Mesothelial cell of epicardium (in vitro differentiated cells): ENCODE data around the gene HSPA5. TPM values are rescaled to one million over a fixed set of nuclear protein-coding genes. Genes with fewer than 3 reads are reported as not detected.
"Not testable (repeated sequence)": the region's sequence is repeated elsewhere in the genome, so short reads cannot be mapped to it uniquely, and the experiment has no call there.

Experiments used
- DNase-seq, 2 experiments: peaks; one replicate each; pipeline ENCODE4 v3.0.0; 2021; ENCODE audit warnings: low spot score in 2 of 2; ENCODE audit not compliant: unreplicated experiment in 2 of 2
- H3K27ac Mint-ChIP-seq: 2 replicates; pipeline ENCODE4 v1.8.0; 2021; ENCODE audit warnings: mixed read lengths
- H3K27me3 Mint-ChIP-seq: 2 replicates; pipeline ENCODE4 v1.8.0; 2021; ENCODE audit warnings: low read depth, mixed read lengths
- H3K36me3 Mint-ChIP-seq: 2 replicates; pipeline ENCODE4 v1.8.0; 2021; ENCODE audit warnings: mixed read lengths
- H3K4me1 Mint-ChIP-seq: 2 replicates; pipeline ENCODE4 v1.8.0; 2021; ENCODE audit warnings: mixed read lengths
- H3K4me3 Mint-ChIP-seq: 2 replicates; pipeline ENCODE4 v1.8.0; 2021; ENCODE audit warnings: mild to moderate bottlenecking, moderate library complexity, mixed read lengths
- H3K9me3 Mint-ChIP-seq: 2 replicates; pipeline ENCODE4 v1.8.0; 2021; ENCODE audit warnings: mixed read lengths
- total RNA-seq: library from RNA; stranded (reverse); gene quantifications from 3 replicates; pipeline ENCODE4 v1.2.1, GENCODE V29; 2021
- TF ChIP-seq, protein P1 (sequence below): fragments of 200-600 bp; sonication (generic); IDR thresholded peaks from one replicate; pipeline ENCODE4 v1.5.0; 2021; ENCODE audit warnings: antibody characterized with exemption; ENCODE audit not compliant: unreplicated experiment

The HSPA5 gene
- total RNA-seq, 1 donor from 2014 or later, result 249 TPM

DNA sequence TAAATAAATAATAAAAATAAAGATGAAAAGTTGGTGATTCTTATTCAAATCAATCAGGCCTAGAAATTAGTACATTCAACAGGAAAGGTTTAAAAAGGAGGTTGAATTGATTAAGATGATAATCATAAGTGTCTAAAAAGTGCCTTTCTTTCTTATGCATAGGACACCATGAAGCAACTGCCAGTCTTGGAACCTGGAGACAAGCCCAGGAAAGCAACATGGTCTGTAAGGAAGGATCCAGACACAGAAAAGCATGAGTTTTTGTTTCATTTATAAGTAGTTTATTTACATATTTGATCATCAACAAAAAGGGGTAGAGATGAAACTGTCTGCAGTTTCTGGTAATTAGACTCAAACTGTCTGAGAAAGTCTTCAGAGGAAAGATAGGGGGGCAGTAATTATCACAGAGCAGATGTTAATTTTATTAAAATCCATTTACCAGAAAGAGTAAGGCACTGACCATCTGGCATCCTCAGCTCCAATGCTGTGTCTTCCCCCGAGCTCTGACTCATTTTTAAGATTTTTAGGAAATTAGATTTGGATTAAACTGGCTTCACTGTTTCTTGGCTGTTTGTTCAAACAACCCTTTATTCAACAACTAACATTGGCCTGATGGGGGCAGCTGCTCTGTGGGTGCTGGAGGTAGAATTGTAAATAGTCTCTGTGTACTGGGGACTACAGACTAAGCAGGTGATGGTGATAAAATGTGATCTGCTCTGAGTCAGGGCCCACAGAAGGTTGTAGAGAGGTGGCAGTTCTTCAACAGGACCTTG, 38.1 kb downstream of the HSPA5 start:
- no peak overlapping the region for H3K27ac Mint-ChIP-seq
- peaks cover 20% of the 10 kb centered on the region for H3K36me3 Mint-ChIP-seq
- H3K4me1 Mint-ChIP-seq, result peaks cover 13% of the 10 kb centered on the region
- H3K4me3 Mint-ChIP-seq, result no peak overlapping the region
- H3K9me3 Mint-ChIP-seq, result no peaks in the 10 kb centered on the region
- TF ChIP-seq, protein P1, sequence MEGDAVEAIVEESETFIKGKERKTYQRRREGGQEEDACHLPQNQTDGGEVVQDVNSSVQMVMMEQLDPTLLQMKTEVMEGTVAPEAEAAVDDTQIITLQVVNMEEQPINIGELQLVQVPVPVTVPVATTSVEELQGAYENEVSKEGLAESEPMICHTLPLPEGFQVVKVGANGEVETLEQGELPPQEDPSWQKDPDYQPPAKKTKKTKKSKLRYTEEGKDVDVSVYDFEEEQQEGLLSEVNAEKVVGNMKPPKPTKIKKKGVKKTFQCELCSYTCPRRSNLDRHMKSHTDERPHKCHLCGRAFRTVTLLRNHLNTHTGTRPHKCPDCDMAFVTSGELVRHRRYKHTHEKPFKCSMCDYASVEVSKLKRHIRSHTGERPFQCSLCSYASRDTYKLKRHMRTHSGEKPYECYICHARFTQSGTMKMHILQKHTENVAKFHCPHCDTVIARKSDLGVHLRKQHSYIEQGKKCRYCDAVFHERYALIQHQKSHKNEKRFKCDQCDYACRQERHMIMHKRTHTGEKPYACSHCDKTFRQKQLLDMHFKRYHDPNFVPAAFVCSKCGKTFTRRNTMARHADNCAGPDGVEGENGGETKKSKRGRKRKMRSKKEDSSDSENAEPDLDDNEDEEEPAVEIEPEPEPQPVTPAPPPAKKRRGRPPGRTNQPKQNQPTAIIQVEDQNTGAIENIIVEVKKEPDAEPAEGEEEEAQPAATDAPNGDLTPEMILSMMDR, result no peak
- no peak for DNase-seq
- H3K27me3 Mint-ChIP-seq, result peaks cover 2% of the 10 kb centered on the region

DNA sequence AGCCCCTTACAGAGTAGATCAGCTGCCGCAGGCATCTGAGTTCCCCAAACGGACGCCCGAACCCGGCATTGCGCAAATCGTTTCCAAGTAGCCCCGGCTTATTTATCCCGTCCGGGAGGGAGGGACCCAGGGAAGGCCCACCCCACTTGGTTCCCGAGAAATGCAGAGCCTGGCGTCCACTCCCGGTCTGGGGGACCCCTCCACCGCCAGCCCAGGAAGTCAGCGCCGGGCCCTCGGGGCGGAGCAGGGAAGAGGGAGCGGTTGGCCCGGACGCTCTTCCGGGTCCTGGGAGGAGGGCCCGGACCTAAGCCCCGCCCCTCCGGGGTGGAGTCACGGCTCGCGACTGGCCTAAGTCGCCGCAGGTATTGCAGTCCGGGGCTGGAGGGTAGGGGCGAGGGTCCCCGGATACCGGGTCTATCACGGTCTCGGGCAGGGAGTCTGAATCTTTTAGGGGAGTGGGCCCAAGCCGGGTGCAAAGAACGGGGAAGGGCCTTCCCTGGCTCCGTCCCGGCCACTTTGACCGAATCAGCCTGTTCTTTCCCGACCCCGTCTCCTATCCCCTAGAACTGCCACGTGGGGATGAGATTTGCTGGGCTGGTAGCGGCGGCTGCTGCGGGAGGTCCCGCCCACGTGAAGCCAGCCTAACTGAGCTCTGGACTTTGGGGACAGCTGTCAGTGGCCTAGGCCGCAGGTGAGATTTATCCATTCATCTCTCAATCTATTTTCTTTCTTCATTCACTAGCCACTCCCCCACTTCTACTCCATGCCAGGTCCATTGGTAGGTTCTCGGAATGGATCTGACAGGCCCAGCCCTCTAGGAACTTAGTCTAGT, 40.7 kb downstream of the HSPA5 start, which contains the start of gene RABEPK:
Gene RABEPK (plus strand): TSS at position 327 of the 832 bp plus-strand sequence. CDS start 2,472 bp downstream, outside the sequence.
- Mint-ChIP-seq H3K27me3 (peaks cover 7% of the 10 kb centered on the region), H3K4me3 (peak within 1 kb of the TSS; percentile 90), H3K27ac (peak within 1 kb of the TSS; percentile 98), H3K4me1 (peaks cover 15% of the 10 kb centered on the region), H3K36me3 (peaks cover 14% of the 10 kb centered on the region), H3K9me3 (no peaks in the 10 kb centered on the region)
- peak; percentile 88 to 96 for DNase-seq
- TF ChIP-seq, protein P1, result no peak

DNA sequence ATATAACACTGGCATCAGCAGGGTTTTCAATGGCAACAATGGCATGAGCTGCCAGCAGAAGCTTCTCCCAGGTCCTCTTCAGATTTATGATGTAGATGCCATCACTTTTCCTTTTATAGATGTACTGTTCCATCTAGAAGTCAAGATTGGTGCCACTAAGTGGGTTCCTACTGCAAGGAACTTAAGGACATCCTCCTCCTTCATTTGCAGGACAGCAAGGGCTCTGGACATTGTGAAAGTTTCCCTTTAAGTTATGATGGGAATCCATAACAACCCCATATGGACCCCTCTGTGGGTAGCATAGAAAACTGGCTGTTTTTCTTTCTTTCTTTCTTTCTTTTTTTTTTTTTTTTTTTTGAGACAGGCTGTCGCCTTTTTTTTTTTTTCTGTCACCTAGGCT, 45.6 kb downstream of the HSPA5 start:
- not testable (repeated sequence) for H3K36me3 Mint-ChIP-seq, H3K9me3 Mint-ChIP-seq, H3K27ac Mint-ChIP-seq, H3K4me3 Mint-ChIP-seq, DNase-seq, H3K27me3 Mint-ChIP-seq
- peaks cover 11% of the 10 kb centered on the region for H3K4me1 Mint-ChIP-seq

DNA sequence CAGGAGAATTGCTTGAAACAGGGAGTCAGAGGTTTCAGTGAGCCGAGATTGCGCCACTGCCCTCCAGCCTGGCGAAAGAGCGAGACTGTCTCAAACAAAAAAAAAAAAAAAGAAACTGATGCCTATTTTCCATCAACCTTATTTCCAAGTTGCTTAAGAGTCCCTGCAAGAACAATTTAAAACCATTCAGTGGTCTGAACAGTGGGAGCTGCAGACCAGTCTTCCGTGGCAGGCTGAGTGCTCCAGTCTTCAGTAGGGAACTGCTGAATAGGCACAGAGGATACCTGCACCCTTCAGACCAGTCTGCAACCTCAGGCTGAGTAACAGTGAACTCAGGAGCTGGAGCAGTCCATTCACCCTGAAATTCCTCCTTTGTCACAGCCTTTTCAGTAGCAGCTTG, 46.7 kb downstream of the HSPA5 start:
- H3K36me3 Mint-ChIP-seq, H3K4me3 Mint-ChIP-seq, H3K27me3 Mint-ChIP-seq, H3K9me3 Mint-ChIP-seq, H3K27ac Mint-ChIP-seq, DNase-seq: not testable (repeated sequence)
- H3K4me1 Mint-ChIP-seq, result peaks cover 17% of the 10 kb centered on the region

DNA sequence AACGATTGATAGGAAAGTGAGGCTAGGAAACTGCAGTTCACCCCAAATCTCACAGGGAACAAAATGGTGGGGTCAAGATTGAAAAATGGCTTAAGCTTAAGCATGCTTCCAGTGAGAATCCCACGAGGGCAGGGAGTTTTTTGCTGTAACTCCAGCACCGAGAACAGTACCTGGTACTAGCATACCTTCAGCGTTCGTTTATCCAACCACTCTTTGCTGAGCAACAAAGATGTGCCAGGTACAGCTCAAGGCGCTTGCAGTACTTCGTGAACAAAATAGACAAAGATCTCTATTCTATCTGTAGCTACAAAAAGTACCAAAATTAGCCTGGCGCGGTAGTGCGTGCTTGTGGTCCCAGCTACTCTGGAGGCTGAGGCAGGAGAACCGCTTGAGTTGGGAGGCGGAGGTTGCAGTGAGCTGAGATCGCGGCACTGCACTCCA, 50.8 kb downstream of the HSPA5 start:
- Mint-ChIP-seq H3K27ac (peak overlapping the region; percentile 95), H3K9me3 (no peaks in the 10 kb centered on the region), H3K4me1 (peaks cover 22% of the 10 kb centered on the region), H3K27me3 (no peaks in the 10 kb centered on the region), H3K4me3 (peak overlapping the region; percentile 91), H3K36me3 (no peaks in the 10 kb centered on the region)
- DNase-seq, result no peak
- TF ChIP-seq, protein P1, result no peak

DNA sequence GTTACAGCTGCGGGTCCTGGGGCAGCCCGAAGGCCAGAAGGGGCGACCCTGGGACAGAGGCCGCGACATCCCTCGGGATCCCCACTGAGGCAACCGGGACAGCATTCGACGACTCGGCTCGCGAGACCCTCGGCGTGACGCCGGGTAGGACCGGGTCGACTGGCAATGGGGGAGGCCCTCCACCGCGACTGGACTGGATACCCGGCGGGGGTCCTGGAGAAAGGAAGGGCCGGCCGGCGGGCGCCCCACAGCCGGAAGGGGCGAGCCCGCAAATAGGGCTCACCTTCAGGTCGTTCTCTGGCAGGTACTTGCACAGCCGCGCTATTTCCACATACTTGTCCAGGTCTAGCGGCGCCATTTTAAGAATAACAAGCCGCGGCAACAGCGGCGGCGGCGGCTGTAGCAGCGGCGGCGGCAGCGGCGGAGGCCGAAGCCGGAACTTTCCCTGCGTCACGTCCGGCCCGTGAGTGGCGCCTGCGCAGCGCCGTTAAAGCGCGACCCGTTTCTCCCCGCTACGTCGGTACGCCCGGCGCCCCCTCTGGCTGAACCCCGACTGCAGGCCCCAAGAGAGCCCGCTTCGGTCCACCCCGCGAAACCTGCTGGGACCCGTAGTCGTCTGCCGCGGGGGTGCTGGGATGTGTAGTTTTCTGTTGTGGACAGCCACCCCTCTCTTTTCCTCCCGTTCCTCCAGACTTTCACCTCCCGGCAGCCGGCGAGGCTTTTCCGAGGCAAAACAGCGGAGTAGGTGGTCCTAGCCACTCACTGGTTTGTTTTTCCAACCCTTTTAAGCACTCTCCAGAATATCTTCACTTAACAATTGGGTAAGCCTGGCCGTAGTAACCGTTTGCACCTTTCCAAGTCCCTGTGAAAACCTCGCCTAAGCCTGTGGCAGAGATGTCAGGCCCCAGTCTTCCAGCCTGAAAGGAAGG, 51.5 kb downstream of the HSPA5 start, which contains the start of gene PPP6C:
Gene PPP6C (minus strand): TSS at position 443 of the 929 bp plus-strand sequence. CDS start 85 bp downstream, at position 358.
- Mint-ChIP-seq H3K36me3 (no peaks in the 10 kb centered on the region), H3K4me3 (peak within 1 kb of the TSS; percentile 91), H3K27me3 (no peaks in the 10 kb centered on the region), H3K9me3 (no peaks in the 10 kb centered on the region), H3K27ac (peak within 1 kb of the TSS; percentile 95), H3K4me1 (peaks cover 22% of the 10 kb centered on the region)
- peak; percentile 90 to 96 for DNase-seq
- TF ChIP-seq, protein P1, result peak; percentile 44
